ENCODE measurements around the gene AP2M1. TPM values are rescaled to one million over a fixed set of nuclear protein-coding genes. Genes with fewer than 3 reads are reported as not detected.
"Not testable (repeated sequence)": the region's sequence is repeated elsewhere in the genome, so short reads cannot be mapped to it uniquely, and the experiment has no call there.

Gene AP2M1
- polyA plus RNA-seq, 4 donors = 240 to 283 (median 270) TPM

GRCh38 chr3:184160456-184160855, 14.2 kb upstream of the AP2M1 start:
- no peaks in the 10 kb centered on the region for H3K27me3 ChIP-seq (ENCODE audit: control insufficient read depth in 3 of 3, insufficient read depth in 3 of 3, low read length in 3 of 3)
- DNase-seq (no peak), FAIRE-seq (no peak)
- peaks cover 3 to 49% (median 15%) of the 10 kb centered on the region in 3 donors for H3K36me3 ChIP-seq (ENCODE audit: control insufficient read depth in 3 of 3, insufficient read depth in 2 of 3, low read depth in 1 of 3, low read length in 3 of 3)
- H3K4me1 ChIP-seq (ENCODE audit: control insufficient read depth in 3 of 3, insufficient read depth in 2 of 3, low read depth in 1 of 3, low read length in 2 of 3) = peaks cover 3 to 18% (median 8%) of the 10 kb centered on the region in 3 donors
- no peaks in the 10 kb centered on the region for H3K9me3 ChIP-seq (ENCODE audit: control insufficient read depth in 2 of 2, insufficient read depth in 1 of 2, low read depth in 1 of 2, low read length in 1 of 2)
- peak overlapping the region in 1 of 3 donors; percentile 43 for H3K27ac ChIP-seq (ENCODE audit: low read depth in 1 of 3, low read length in 2 of 3)
- 36 to 84% (median 68%) methylated on average over 2 of the region's 2 CpGs for WGBS, 3 donors
- no peak overlapping the region for H3K4me3 ChIP-seq (ENCODE audit: low read depth in 1 of 3, low read length in 3 of 3)

GRCh38 chr3:184162571-184163070, 12.0 kb upstream of the AP2M1 start:
- not testable (repeated sequence) for DNase-seq; H3K27me3 ChIP-seq (ENCODE audit: control insufficient read depth in 3 of 3, insufficient read depth in 3 of 3, low read length in 3 of 3); H3K4me3 ChIP-seq (ENCODE audit: low read depth in 1 of 3, low read length in 3 of 3); FAIRE-seq; H3K27ac ChIP-seq (ENCODE audit: low read depth in 1 of 3, low read length in 2 of 3); H3K9me3 ChIP-seq (ENCODE audit: control insufficient read depth in 2 of 2, insufficient read depth in 1 of 2, low read depth in 1 of 2, low read length in 1 of 2)
- Histone ChIP-seq H3K36me3 (ENCODE audit: control insufficient read depth in 3 of 3, insufficient read depth in 2 of 3, low read depth in 1 of 3, low read length in 3 of 3) (peaks cover 4 to 67% (median 19%) of the 10 kb centered on the region in 3 donors), H3K4me1 (ENCODE audit: control insufficient read depth in 3 of 3, insufficient read depth in 2 of 3, low read depth in 1 of 3, low read length in 2 of 3) (peaks cover 0 to 11% (median 3%) of the 10 kb centered on the region in 3 donors)
- WGBS, 3 donors = 81 to 90% (median 83%) methylated on average over 8 of the region's 8 CpGs

- WGBS, 3 donors = 94 to 96% (median 95%) methylated on average over 16 of the region's 16 CpGs
- FAIRE-seq (no peak), DNase-seq (no peak)
- H3K36me3 ChIP-seq (ENCODE audit: control insufficient read depth in 3 of 3, insufficient read depth in 2 of 3, low read depth in 1 of 3, low read length in 3 of 3) = peaks cover 9 to 82% (median 24%) of the 10 kb centered on the region in 3 donors
- no peaks in the 10 kb centered on the region for H3K9me3 ChIP-seq (ENCODE audit: control insufficient read depth in 2 of 2, insufficient read depth in 1 of 2, low read depth in 1 of 2, low read length in 1 of 2)
- H3K4me1 ChIP-seq (ENCODE audit: control insufficient read depth in 3 of 3, insufficient read depth in 2 of 3, low read depth in 1 of 3, low read length in 2 of 3) = peaks cover 0 to 5% (median 0%) of the 10 kb centered on the region in 3 donors
- no peaks in the 10 kb centered on the region for H3K27me3 ChIP-seq (ENCODE audit: control insufficient read depth in 3 of 3, insufficient read depth in 3 of 3, low read length in 3 of 3)
- H3K4me3 ChIP-seq (ENCODE audit: low read depth in 1 of 3, low read length in 3 of 3) = no peak overlapping the region
- no peak overlapping the region for H3K27ac ChIP-seq (ENCODE audit: low read depth in 1 of 3, low read length in 2 of 3)
Measured at GRCh38 chr3:184164648-184165330, 9.9 kb upstream of the AP2M1 start.

DNA sequence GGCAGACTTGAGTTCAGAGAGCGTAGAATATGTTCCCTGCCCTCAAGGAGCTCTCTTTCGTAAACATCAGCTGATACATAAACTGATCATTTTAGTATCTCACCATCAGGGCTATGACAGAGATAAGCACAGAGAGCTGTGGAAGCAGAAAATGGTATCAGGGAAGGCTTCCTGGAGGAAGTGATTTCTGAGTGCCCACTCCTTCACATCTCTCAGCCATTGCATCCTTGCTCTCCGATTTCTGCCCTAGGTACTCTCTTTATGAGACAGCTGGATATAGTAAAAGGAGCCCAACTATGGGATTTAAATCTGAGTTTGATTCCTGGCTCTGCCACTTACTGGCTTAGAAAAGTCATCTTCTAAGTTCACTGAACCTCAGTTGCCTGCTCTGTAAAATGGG, 9.1 kb upstream of the AP2M1 start:
- WGBS, 3 donors = 96% methylated on average over 3 of the region's 3 CpGs
- H3K9me3 ChIP-seq (ENCODE audit: control insufficient read depth in 2 of 2, insufficient read depth in 1 of 2, low read depth in 1 of 2, low read length in 1 of 2) = no peaks in the 10 kb centered on the region
- H3K27me3 ChIP-seq (ENCODE audit: control insufficient read depth in 3 of 3, insufficient read depth in 3 of 3, low read length in 3 of 3) = no peaks in the 10 kb centered on the region
- H3K4me3 ChIP-seq (ENCODE audit: low read depth in 1 of 3, low read length in 3 of 3) = no peak overlapping the region
- H3K36me3 ChIP-seq (ENCODE audit: control insufficient read depth in 3 of 3, insufficient read depth in 2 of 3, low read depth in 1 of 3, low read length in 3 of 3) = peaks cover 14 to 88% (median 27%) of the 10 kb centered on the region in 3 donors
- no peak overlapping the region for H3K27ac ChIP-seq (ENCODE audit: low read depth in 1 of 3, low read length in 2 of 3)
- DNase-seq (no peak), FAIRE-seq (no peak)
- H3K4me1 ChIP-seq (ENCODE audit: control insufficient read depth in 3 of 3, insufficient read depth in 2 of 3, low read depth in 1 of 3, low read length in 2 of 3) = peaks cover 0 to 1% (median 0%) of the 10 kb centered on the region in 3 donors

- DNase-seq (no peak), FAIRE-seq (no peak)
- WGBS, 3 donors = 93 to 100% (median 97%) methylated on average over 6 of the region's 6 CpGs
- Histone ChIP-seq H3K4me3 (ENCODE audit: low read depth in 1 of 3, low read length in 3 of 3) (no peak overlapping the region), H3K9me3 (ENCODE audit: control insufficient read depth in 2 of 2, insufficient read depth in 1 of 2, low read depth in 1 of 2, low read length in 1 of 2) (no peaks in the 10 kb centered on the region), H3K36me3 (ENCODE audit: control insufficient read depth in 3 of 3, insufficient read depth in 2 of 3, low read depth in 1 of 3, low read length in 3 of 3) (peaks cover 18 to 95% (median 27%) of the 10 kb centered on the region in 3 donors), H3K27ac (ENCODE audit: low read depth in 1 of 3, low read length in 2 of 3) (no peak overlapping the region), H3K27me3 (ENCODE audit: control insufficient read depth in 3 of 3, insufficient read depth in 3 of 3, low read length in 3 of 3) (no peaks in the 10 kb centered on the region), H3K4me1 (ENCODE audit: control insufficient read depth in 3 of 3, insufficient read depth in 2 of 3, low read depth in 1 of 3, low read length in 2 of 3) (no peaks in the 10 kb centered on the region)
Measured at GRCh38 chr3:184166671-184167070, 8.0 kb upstream of the AP2M1 start.

- DNase-seq (no peak), FAIRE-seq (no peak)
- Histone ChIP-seq H3K9me3 (ENCODE audit: control insufficient read depth in 2 of 2, insufficient read depth in 1 of 2, low read depth in 1 of 2, low read length in 1 of 2) (no peaks in the 10 kb centered on the region), H3K36me3 (ENCODE audit: control insufficient read depth in 3 of 3, insufficient read depth in 2 of 3, low read depth in 1 of 3, low read length in 3 of 3) (peaks cover 22 to 97% (median 29%) of the 10 kb centered on the region in 3 donors), H3K4me1 (ENCODE audit: control insufficient read depth in 3 of 3, insufficient read depth in 2 of 3, low read depth in 1 of 3, low read length in 2 of 3) (no peaks in the 10 kb centered on the region), H3K27me3 (ENCODE audit: control insufficient read depth in 3 of 3, insufficient read depth in 3 of 3, low read length in 3 of 3) (no peaks in the 10 kb centered on the region), H3K4me3 (ENCODE audit: low read depth in 1 of 3, low read length in 3 of 3) (no peak overlapping the region), H3K27ac (ENCODE audit: low read depth in 1 of 3, low read length in 2 of 3) (no peak overlapping the region)
- 95 to 97% (median 96%) methylated on average over 8 of the region's 8 CpGs for WGBS, 3 donors
Measured at GRCh38 chr3:184167786-184168185, 6.9 kb upstream of the AP2M1 start.

- Histone ChIP-seq H3K9me3 (ENCODE audit: control insufficient read depth in 2 of 2, insufficient read depth in 1 of 2, low read depth in 1 of 2, low read length in 1 of 2) (no peaks in the 10 kb centered on the region), H3K4me3 (ENCODE audit: low read depth in 1 of 3, low read length in 3 of 3) (no peak overlapping the region), H3K27me3 (ENCODE audit: control insufficient read depth in 3 of 3, insufficient read depth in 3 of 3, low read length in 3 of 3) (no peaks in the 10 kb centered on the region), H3K27ac (ENCODE audit: low read depth in 1 of 3, low read length in 2 of 3) (no peak overlapping the region), H3K4me1 (ENCODE audit: control insufficient read depth in 3 of 3, insufficient read depth in 2 of 3, low read depth in 1 of 3, low read length in 2 of 3) (no peaks in the 10 kb centered on the region), H3K36me3 (ENCODE audit: control insufficient read depth in 3 of 3, insufficient read depth in 2 of 3, low read depth in 1 of 3, low read length in 3 of 3) (peaks cover 22 to 90% (median 29%) of the 10 kb centered on the region in 3 donors)
- FAIRE-seq = no peak
- DNase-seq = no peak
- 85 to 86% (median 86%) methylated on average over 9 of the region's 9 CpGs for WGBS, 3 donors
Measured at GRCh38 chr3:184168363-184169120, 6.1 kb upstream of the AP2M1 start.

DNA sequence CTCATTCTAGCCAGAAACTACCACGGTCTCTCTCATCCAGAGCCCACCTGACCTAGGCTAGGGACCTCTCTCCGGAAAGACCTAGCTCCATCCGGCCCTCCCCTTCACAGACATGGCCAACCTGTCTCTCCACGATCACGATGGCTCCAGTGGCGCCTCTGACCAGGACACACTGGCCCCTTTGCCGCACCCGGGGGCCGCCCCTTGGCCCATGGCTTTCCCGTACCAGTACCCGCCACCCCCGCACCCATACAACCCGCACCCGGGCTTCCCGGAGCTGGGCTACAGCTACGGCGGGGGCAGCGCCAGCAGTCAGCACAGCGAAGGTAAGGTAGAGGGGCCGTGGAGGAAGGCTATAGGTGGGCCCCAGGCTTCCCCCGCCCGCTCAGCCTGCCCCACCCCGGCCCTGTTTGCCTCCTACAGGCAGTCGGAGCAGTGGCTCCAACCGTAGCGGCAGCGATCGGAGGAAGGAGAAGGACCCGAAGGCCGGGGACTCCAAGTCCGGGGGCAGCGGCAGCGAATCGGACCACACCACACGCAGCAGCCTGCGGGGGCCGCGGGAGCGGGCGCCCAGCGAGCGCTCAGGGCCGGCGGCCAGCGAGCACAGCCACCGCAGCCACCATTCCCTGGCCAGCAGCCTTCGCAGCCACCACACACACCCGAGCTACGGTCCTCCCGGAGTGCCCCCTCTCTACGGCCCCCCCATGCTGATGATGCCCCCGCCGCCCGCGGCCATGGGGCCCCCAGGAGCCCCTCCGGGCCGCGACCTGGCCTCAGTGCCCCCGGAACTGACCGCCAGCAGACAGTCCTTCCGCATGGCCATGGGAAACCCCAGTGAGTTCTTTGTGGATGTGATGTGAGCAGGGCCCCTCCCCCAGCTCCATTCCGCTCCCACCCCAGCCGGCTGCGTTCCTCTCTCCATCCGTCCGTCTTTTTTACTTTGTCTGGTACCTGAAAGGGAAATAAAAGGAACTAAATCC, 4.5 kb upstream of the AP2M1 start:
- Histone ChIP-seq H3K4me1 (ENCODE audit: control insufficient read depth in 3 of 3, insufficient read depth in 2 of 3, low read depth in 1 of 3, low read length in 2 of 3) (peaks cover 0 to 4% (median 0%) of the 10 kb centered on the region in 3 donors), H3K4me3 (ENCODE audit: low read depth in 1 of 3, low read length in 3 of 3) (no peak overlapping the region), H3K9me3 (ENCODE audit: control insufficient read depth in 2 of 2, insufficient read depth in 1 of 2, low read depth in 1 of 2, low read length in 1 of 2) (no peaks in the 10 kb centered on the region), H3K27me3 (ENCODE audit: control insufficient read depth in 3 of 3, insufficient read depth in 3 of 3, low read length in 3 of 3) (no peaks in the 10 kb centered on the region), H3K36me3 (ENCODE audit: control insufficient read depth in 3 of 3, insufficient read depth in 2 of 3, low read depth in 1 of 3, low read length in 3 of 3) (peaks cover 17 to 76% (median 19%) of the 10 kb centered on the region in 3 donors), H3K27ac (ENCODE audit: low read depth in 1 of 3, low read length in 2 of 3) (no peak overlapping the region)
- WGBS, 3 donors = 93 to 95% (median 94%) methylated on average over 46 to 66 of the region's 66 CpGs
- FAIRE-seq (no peak), DNase-seq (no peak)

All from small intestine (tissue), 7 donors.